Measurements from ENCODE around the gene TLDC2. TPM values are rescaled to one million over a fixed set of nuclear protein-coding genes. Genes with fewer than 3 reads are reported as not detected.

The TLDC2 gene
- total RNA-seq, 1 donor from 2014 or later = 0.58 TPM

- no peak for DNase-seq (ENCODE audit: low spot score in 2 of 2, unreplicated experiment in 2 of 2)
- no peak overlapping the region for H3K27ac Mint-ChIP-seq
- H3K27me3 Mint-ChIP-seq (ENCODE audit: low read depth) = no peaks in the 10 kb centered on the region
- no peak overlapping the region for H3K4me3 Mint-ChIP-seq
- peaks cover 7% of the 10 kb centered on the region for H3K4me1 Mint-ChIP-seq
- H3K36me3 Mint-ChIP-seq = peaks cover 12% of the 10 kb centered on the region
- H3K9me3 Mint-ChIP-seq = peaks cover 6% of the 10 kb centered on the region
- no peak for TF ChIP-seq CTCF (IDR thresholded peaks at IDR 0.05; ENCODE audit: unreplicated experiment)
Measured at GRCh38 chr20:36849333-36850065, 26.4 kb upstream of the TLDC2 start.

- H3K4me1 Mint-ChIP-seq = peaks cover 7% of the 10 kb centered on the region
- H3K9me3 Mint-ChIP-seq = peaks cover 6% of the 10 kb centered on the region
- no peak for TF ChIP-seq CTCF (IDR thresholded peaks at IDR 0.05; ENCODE audit: unreplicated experiment)
- no peak for DNase-seq (ENCODE audit: low spot score in 2 of 2, unreplicated experiment in 2 of 2)
- peaks cover 12% of the 10 kb centered on the region for H3K36me3 Mint-ChIP-seq
- H3K4me3 Mint-ChIP-seq = no peak overlapping the region
- no peaks in the 10 kb centered on the region for H3K27me3 Mint-ChIP-seq (ENCODE audit: low read depth)
- no peak overlapping the region for H3K27ac Mint-ChIP-seq
Measured at GRCh38 chr20:36850759-36851158, 25.2 kb upstream of the TLDC2 start.

- H3K27me3 Mint-ChIP-seq (ENCODE audit: low read depth) = no peaks in the 10 kb centered on the region
- H3K27ac Mint-ChIP-seq = no peak overlapping the region
- H3K36me3 Mint-ChIP-seq = peaks cover 12% of the 10 kb centered on the region
- no peak for DNase-seq (ENCODE audit: low spot score in 2 of 2, unreplicated experiment in 2 of 2)
- H3K4me1 Mint-ChIP-seq = peaks cover 13% of the 10 kb centered on the region
- H3K4me3 Mint-ChIP-seq = no peak overlapping the region
- no peak for TF ChIP-seq CTCF (IDR thresholded peaks at IDR 0.05; ENCODE audit: unreplicated experiment)
- H3K9me3 Mint-ChIP-seq = peaks cover 6% of the 10 kb centered on the region
Measured at GRCh38 chr20:36851490-36851889, 24.4 kb upstream of the TLDC2 start.

GRCh38 chr20:36852187-36852586, 23.8 kb upstream of the TLDC2 start:
- Mint-ChIP-seq H3K4me3 (no peak overlapping the region), H3K4me1 (peaks cover 18% of the 10 kb centered on the region)
- DNase-seq (ENCODE audit: low spot score in 2 of 2, unreplicated experiment in 2 of 2) = no peak

GRCh38 chr20:36854348-36855240, 21.3 kb upstream of the TLDC2 start:
- Mint-ChIP-seq H3K27ac (peak overlapping the region; percentile 16), H3K4me1 (peaks cover 26% of the 10 kb centered on the region), H3K27me3 (ENCODE audit: low read depth) (no peaks in the 10 kb centered on the region), H3K9me3 (peaks cover 6% of the 10 kb centered on the region), H3K4me3 (no peak overlapping the region), H3K36me3 (peaks cover 15% of the 10 kb centered on the region)
- no peak for DNase-seq (ENCODE audit: low spot score in 2 of 2, unreplicated experiment in 2 of 2)
- TF ChIP-seq CTCF (IDR thresholded peaks at IDR 0.05; ENCODE audit: unreplicated experiment) = no peak

More at GRCh38 chr20:36852187-36852586, 23.8 kb upstream of the TLDC2 start:
- H3K9me3 Mint-ChIP-seq = peaks cover 6% of the 10 kb centered on the region
- peaks cover 15% of the 10 kb centered on the region for H3K36me3 Mint-ChIP-seq
- no peak overlapping the region for H3K27ac Mint-ChIP-seq
- no peak for TF ChIP-seq CTCF (IDR thresholded peaks at IDR 0.05; ENCODE audit: unreplicated experiment)
- no peaks in the 10 kb centered on the region for H3K27me3 Mint-ChIP-seq (ENCODE audit: low read depth)

Measured in mesothelial cell of epicardium (in vitro differentiated cells).